CD4-positive, alpha-beta T cell treated with Interleukin-17A for 1 hour (primary cell): Measurements from ENCODE around the gene ZNF689.
A peak's percentile ranks its signal among the peaks of the same experiment; 100 is the strongest.
"Not testable (repeated sequence)": the region's sequence is repeated elsewhere in the genome, so short reads cannot be mapped to it uniquely, and the experiment has no call there.

ENCODE experiments used
- DNase-seq: peaks from one replicate; pipeline ENCODE4 v3.0.0-alpha.2; 2020

ZNF689 gene

DNA sequence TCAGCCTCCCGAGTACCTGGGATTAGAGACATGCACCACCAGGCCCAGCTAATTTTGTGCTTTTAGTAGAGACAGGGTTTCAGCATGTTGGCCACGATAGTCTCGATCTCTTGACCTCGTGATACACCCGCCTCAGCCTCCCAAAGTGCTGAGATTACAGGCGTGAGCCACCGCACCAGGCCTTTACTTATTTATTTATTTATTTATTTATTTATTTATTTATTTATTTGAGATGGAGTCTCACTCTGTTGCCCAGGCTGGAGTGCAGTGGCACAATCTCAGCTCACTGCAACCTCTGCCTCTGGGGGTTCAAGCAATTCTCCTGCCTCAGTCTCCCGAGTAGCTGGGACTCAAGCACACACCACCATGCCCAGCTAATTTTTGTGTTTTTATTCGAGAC, 19.3 kb downstream of the ZNF689 start:
- not testable (repeated sequence) for DNase-seq

- DNase-seq = not testable (repeated sequence)
Measured at GRCh38 chr16:30589582-30589981, 20.6 kb downstream of the ZNF689 start.

GRCh38 chr16:30588651-30589050, 21.5 kb downstream of the ZNF689 start:
- DNase-seq = no peak

GRCh38 chr16:30585400-30586191, 24.6 kb downstream of the ZNF689 start, which contains the start of gene ZNF785:
Gene ZNF785, minus strand, starts transcription at chr16:30585697. Its CDS starts 86 bp downstream, at chr16:30585611.
- peak; percentile 97 for DNase-seq

- no peak for DNase-seq
Measured at GRCh38 chr16:30585022-30585399, 25.2 kb downstream of the ZNF689 start.

GRCh38 chr16:30582611-30583340, 27.4 kb downstream of the ZNF689 start:
- no peak for DNase-seq

DNA sequence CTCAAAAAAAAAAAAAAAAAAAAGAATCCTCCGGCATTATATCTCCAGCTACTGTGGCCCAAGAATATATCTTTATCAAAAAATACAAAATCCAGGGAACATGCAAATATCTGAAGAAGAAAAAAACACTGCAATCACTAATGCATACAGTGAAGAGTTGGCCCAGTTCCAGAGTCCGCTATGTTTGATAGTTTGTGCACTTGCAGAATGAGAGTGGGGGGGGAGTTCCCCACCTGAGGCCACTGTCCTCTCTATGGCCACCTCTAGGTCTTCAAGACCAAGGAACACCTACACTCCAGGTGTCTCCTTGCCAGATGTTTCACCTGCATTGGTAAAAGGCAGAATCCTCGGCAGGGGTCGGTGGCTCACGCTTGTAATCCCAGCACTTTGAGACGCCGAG, 28.7 kb downstream of the ZNF689 start:
- DNase-seq = no peak

- no peak for DNase-seq
Measured at GRCh38 chr16:30574678-30575077, 35.5 kb downstream of the ZNF689 start.

GRCh38 chr16:30571445-30572322, 38.5 kb downstream of the ZNF689 start, which contains the start of gene ZNF688:
Gene ZNF688, minus strand, starts transcription at chr16:30571714. Its CDS starts 85 bp downstream, at chr16:30571629.
- DNase-seq = peak; percentile 99

DNA sequence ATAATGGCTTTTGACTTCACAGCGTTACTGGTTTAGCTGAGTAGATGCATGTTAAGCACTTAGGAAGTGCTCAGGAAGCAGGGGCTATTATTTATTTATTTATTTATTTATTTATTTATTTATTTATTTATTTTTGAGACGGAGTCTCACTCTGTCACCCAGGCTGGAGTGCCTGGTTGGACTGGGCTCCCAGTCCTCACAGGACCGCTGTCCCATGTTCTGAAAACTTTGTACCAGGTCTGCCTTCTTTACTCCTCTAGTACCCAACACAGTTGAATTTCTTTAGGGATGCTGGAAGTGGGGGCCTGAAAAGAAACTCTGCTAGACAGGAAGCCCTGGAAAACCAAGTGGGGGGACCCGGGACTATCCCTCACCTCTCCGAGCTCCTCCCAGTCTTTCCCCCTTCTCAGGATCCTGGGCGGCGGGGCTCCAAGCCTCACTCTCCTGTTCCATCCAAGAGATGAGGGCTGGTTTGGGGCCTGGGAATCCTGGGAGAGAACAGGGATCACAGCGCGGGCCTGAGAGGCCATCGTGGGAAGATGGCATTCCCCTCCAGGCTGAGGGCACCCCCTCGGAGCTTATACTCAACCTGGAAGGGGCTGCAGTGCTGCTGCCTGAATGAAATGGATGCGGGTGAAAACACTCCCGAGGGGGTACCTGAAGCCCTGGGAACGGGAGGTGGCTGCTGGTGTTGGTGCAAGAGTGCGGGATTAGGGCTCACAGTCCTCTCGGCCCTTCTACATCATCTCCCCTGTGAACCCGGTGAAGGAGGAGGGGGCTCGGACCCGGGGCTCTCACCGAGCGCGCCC, 39.3 kb downstream of the ZNF689 start:
- DNase-seq = no peak

DNA sequence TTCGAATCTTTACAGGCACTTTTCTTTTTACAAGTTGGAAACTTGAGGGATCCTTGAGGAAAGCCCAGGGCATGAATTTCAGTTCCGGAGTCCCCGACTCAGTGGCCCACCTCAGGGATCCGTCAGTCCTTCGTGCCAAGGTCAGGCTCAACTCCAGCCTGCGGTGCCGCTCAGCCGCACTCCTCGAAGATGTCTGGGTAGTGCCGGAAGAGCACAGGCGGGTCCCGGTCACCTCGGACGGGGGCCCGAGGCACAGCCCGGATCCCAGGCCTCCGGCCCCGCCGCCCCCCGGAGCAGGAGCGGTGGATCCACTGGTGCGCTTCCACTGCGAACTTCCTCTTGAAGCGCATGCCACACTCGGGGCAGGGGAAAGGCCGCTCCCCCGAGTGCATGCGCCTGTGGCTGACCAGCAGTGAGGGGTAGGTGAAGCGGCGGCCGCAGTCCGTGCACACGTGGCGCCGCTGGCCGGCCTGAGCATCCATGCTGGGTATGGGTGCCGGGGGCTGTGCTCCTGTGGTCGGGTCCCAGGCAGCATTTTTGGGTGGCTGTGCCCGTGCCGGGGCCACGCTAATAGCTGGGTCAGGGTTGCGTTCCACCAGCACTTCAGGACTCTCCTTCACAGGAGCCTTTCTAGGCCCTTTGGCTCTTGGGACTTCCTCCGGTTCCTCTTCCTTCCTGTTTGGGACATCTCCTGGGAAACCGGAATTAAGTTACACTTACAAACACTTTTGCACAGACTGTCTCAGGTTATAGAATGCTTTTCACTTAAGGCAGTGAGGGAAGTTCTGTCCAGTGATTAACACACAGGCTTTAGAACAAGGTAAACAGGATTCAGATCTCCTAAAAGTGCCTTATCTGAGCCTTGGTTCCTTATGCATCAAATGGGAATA, 40.2 kb downstream of the ZNF689 start:
- no peak for DNase-seq

GRCh38 chr16:30569281-30569680, 40.9 kb downstream of the ZNF689 start:
- no peak for DNase-seq

DNA sequence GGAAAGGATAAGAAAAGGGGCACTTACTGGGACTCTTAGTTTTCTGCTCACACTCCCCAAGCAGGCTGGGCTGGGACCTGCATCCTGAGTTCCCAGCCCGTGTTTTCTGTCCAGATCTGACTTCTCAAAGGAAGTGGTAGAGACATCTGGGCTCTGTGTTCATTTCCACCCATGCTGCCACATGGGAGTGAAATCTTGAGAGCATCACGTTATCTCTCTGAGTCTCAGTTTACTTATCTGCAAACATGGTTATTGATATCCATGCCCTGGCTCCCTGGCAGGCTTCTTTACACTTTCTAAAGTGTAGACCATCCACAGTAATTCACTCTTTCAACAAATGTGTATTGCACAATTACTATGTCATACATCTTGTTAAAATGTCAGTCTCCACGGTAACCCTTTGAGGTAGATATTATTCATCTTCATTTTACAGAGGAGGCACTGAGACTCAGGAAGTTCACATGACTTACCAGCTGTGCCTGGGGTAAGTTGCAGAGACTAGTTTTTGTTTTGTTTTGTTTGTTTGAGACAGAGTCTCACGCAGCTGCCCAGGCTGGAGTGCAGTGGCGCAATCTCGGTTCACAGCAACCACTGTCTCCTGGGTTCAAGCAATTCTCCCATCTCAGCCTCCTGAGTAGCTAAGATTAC, 42.1 kb downstream of the ZNF689 start:
- peak; percentile 80 for DNase-seq

GRCh38 chr16:30567160-30567990, 42.8 kb downstream of the ZNF689 start:
- peak; percentile 68 for DNase-seq

GRCh38 chr16:30566531-30566930, 43.7 kb downstream of the ZNF689 start:
- DNase-seq = no peak

DNA sequence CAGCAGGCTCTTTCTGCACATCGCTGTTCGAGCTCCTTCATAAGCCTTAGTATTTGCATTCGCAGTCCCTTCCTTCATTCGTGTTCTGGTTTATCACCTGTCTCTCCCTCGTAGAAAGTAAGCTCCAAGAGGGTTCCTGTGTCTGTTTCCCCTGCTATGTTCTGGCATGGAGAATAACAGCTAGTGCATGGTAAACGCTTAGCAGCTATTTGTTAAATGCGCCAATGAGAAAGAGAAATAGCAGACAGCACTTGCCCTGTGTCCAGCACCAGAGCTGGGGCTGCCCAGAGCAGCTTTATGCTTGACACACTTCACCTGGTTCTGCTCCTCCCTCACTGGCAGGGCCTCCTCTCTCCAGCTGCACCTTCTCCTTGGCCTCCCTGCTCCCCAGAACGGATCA, 44.2 kb downstream of the ZNF689 start:
- DNase-seq = no peak

GRCh38 chr16:30565526-30565925, 44.7 kb downstream of the ZNF689 start:
- DNase-seq = no peak

GRCh38 chr16:30562021-30562420, 48.2 kb downstream of the ZNF689 start:
- DNase-seq = no peak

- peak; percentile 40 for DNase-seq
Measured at GRCh38 chr16:30561089-30561816, 48.9 kb downstream of the ZNF689 start.
